Upper lobe of left lung (tissue), 6 donors: ENCODE data around the gene U2AF1L4. TPM values are rescaled to one million over a fixed set of nuclear protein-coding genes. Genes with fewer than 3 reads are reported as not detected.

Experiments used
- ATAC-seq, 2 donors: fragments of 200-7000 bp; cut with Tn5 transposase; one replicate each; pipeline ENCODE4 v1.9.1; 2022; ENCODE audit warnings: mild to moderate bottlenecking in 2 of 2, moderate library complexity in 2 of 2; ENCODE audit not compliant: low FRiP score in 2 of 2
- DNase-seq, 2 donors: peaks; one replicate each; pipeline ENCODE4 v3.0.0-alpha.2; 2019 to 2020
- H3K27ac ChIP-seq, 4 donors: fragments of 200-600 bp; sonication (generic); one replicate each; pipeline ENCODE4 v1.5.1; 2016 to 2019
- H3K27me3 ChIP-seq, 4 donors: fragments of 200-600 bp; sonication (generic); one replicate each; pipeline ENCODE4 v1.5.1; 2017 to 2019
- H3K36me3 ChIP-seq, 4 donors: fragments of 200-600 bp; sonication (generic); one replicate each; pipeline ENCODE4 v1.5.1; 2016 to 2019
- H3K4me1 ChIP-seq, 4 donors: fragments of 200-600 bp; sonication (generic); one replicate each; pipeline ENCODE4 v1.5.1; 2018 to 2019
- H3K4me3 ChIP-seq, 4 donors: fragments of 200-600 bp; sonication (generic); one replicate each; pipeline ENCODE4 v1.5.1; 2017 to 2019; ENCODE audit warnings: mild to moderate bottlenecking in 2 of 4, moderate library complexity in 1 of 4
- H3K9me3 ChIP-seq, 4 donors: fragments of 200-600 bp; sonication (generic); one replicate each; pipeline ENCODE4 v1.5.1; 2018 to 2019
- EP300 ChIP-seq, 4 donors: sonication (generic); formaldehyde crosslinking; IDR thresholded peaks; one replicate each; pipeline ENCODE4 v1.5.1; 2017; ENCODE audit warnings: antibody characterized with exemption in 4 of 4, control low read depth in 2 of 4
- POLR2A ChIP-seq, 4 donors: fragments of 450-650 bp; IDR thresholded peaks; one replicate each; pipeline ENCODE4 v1.5.1; 2016 to 2017; ENCODE audit warnings: antibody characterized with exemption in 4 of 4, mild to moderate bottlenecking in 2 of 4
- POLR2AphosphoS5 ChIP-seq, 2 donors: sonication (generic); formaldehyde crosslinking; IDR thresholded peaks; one replicate each; pipeline ENCODE4 v1.5.1; 2017; ENCODE audit warnings: antibody characterized with exemption in 2 of 2
- WGBS, 2 donors: methylation state at CpG; one replicate each; pipeline ENCODE4 v1.1.5; 2017 to 2018; 5-methylcytosine and 5-hydroxymethylcytosine counted together
- total RNA-seq, 6 donors: library from RNA; depleted of rRNA in 4 of 6; stranded (reverse); fragments of >200 nt in 4 of 6; gene quantifications; one replicate each; pipeline versions ENCODE4 v1.1.0 to v1.2.1, GENCODE V29; 2016 to 2021
- TF ChIP-seq, protein P1 (sequence below), 6 experiments: fragments of 450-650 bp in 4 of 6; fragments of 200-600 bp in 2 of 6; sonication (generic) in 2 of 6; IDR thresholded peaks; one replicate each; pipeline ENCODE4 v1.5.1; 2016 to 2019; ENCODE audit warnings: antibody characterized with exemption in 6 of 6
- donor health status: DM: no; HTN: no; CAD: no; lungs with moderate emphysema.
- donor health status: DM: no; HTN: yes; CAD: no; lungs with severe emphysema.

U2AF1L4 gene
- total RNA-seq, 6 donors from 2014 or later, result 8.5 to 157 (median 22.0) TPM

DNA sequence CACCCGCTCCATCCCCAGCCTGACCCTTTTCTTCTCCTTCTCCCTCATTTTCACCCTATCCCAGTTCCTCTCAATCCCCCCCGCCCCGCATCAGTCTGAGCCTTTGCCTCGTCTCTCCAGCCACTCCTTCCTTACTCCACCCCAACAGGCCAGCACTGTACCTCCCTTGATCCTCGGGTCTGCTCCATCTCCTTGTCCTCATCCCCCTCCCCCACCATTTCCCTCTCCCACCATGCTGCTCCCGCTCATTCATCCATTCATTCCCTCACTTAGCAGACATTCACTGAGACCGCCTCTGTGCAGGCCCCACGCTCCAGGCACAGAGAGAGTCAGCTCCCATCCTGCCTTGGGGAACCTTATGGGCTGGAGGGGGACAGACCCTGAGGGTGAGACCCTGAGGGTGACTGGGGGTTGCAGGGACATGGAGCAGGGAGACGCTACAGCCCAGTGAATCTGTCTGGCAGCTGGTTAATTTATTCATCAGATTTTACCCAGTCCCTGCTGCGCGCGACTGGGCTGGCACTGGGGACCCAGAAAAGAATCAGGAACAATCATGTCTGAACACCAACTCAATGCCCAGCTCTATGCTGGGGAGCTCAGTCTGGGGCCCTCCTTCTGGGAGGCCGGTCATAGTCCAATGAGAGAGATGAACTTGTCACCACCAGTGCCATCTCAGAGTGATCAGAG lies 31.0 kb upstream of the U2AF1L4 start:
- peaks cover 0 to 21% (median 12%) of the 10 kb centered on the region in 4 donors for H3K36me3 ChIP-seq
- WGBS, 2 donors, result 62 to 69% methylated on average over 12 to 13 of the region's 13 CpGs
- no peaks in the 10 kb centered on the region for H3K9me3 ChIP-seq
- peaks cover 10 to 20% (median 14%) of the 10 kb centered on the region in 4 donors for H3K4me1 ChIP-seq
- H3K4me3 ChIP-seq, result peak overlapping the region in 3 of 4 donors; percentile 95 to 98 (median 95)
- peak overlapping the region in 2 of 4 donors; percentile 55 to 78 for H3K27ac ChIP-seq
- H3K27me3 ChIP-seq, result no peaks in the 10 kb centered on the region
- ATAC-seq (no peak), DNase-seq (no peak)
- TF ChIP-seq POLR2A (IDR thresholded peaks at IDR 0.05) (no peak), EP300 (IDR thresholded peaks at IDR 0.05) (no peak), POLR2AphosphoS5 (IDR thresholded peaks at IDR 0.05) (no peak)
- TF ChIP-seq, protein P1, sequence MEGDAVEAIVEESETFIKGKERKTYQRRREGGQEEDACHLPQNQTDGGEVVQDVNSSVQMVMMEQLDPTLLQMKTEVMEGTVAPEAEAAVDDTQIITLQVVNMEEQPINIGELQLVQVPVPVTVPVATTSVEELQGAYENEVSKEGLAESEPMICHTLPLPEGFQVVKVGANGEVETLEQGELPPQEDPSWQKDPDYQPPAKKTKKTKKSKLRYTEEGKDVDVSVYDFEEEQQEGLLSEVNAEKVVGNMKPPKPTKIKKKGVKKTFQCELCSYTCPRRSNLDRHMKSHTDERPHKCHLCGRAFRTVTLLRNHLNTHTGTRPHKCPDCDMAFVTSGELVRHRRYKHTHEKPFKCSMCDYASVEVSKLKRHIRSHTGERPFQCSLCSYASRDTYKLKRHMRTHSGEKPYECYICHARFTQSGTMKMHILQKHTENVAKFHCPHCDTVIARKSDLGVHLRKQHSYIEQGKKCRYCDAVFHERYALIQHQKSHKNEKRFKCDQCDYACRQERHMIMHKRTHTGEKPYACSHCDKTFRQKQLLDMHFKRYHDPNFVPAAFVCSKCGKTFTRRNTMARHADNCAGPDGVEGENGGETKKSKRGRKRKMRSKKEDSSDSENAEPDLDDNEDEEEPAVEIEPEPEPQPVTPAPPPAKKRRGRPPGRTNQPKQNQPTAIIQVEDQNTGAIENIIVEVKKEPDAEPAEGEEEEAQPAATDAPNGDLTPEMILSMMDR (IDR thresholded peaks at IDR 0.05), result no peak

DNA sequence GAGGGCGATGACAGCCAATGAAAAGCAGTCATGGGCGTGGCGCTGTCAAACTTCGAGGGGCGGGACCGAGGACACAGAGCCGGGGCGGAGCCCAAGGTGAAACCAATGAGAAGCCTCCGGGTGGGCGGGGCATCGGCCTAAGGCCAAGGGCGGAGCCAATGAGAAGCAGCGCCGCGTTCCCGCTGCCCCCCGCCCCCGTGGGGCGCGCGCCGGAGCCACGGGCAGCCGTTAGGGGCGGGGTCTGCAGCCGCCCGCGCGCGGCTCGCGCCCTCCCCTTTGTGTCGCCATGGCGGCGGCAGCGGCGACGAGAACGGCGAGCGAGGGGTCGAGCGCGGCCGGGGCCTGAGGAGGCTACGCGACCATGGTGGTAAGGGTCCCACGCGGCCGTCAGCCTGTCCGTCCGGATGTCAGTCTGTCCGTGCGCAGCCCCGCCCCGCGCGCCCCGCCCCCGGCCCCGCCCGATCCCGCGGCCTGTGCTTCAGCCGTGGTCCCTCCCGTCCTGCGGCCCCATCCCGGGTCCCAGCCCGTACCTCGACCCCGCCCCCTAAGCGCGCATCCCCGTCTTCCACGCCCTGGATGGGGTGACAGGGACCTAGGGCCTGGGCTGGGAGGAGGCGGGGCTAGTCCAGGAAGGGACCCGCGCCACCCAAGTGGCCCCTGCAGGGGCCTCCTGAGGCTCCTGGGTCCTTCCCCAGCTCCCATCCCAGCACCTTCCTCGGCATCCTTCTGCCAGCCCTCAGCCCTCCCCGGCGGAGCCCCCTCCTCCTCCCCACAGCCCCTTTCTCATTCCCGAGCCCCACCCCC lies 30.3 kb upstream of the U2AF1L4 start, which contains the start of gene ARHGAP33:
Gene ARHGAP33, plus strand, starts transcription at position 267 of the 804 bp plus-strand sequence. Its CDS starts 95 bp downstream, at position 362.
- DNase-seq, result peak; percentile 99
- Histone ChIP-seq H3K4me3 (peak within 1 kb of the TSS; percentile 95 to 99 (median 96)), H3K27ac (peak within 1 kb of the TSS in 2 of 4 donors; percentile 55 to 78), H3K36me3 (peaks cover 0 to 13% (median 8%) of the 10 kb centered on the region in 4 donors), H3K27me3 (no peaks in the 10 kb centered on the region), H3K9me3 (no peaks in the 10 kb centered on the region), H3K4me1 (peaks cover 10 to 20% (median 14%) of the 10 kb centered on the region in 4 donors)
- ATAC-seq, result peak; percentile 98 to 99
- TF ChIP-seq, protein P1 (IDR thresholded peaks at IDR 0.05), result no peak
- TF ChIP-seq POLR2A (IDR thresholded peaks at IDR 0.05) (no peak), EP300 (IDR thresholded peaks at IDR 0.05) (no peak), POLR2AphosphoS5 (IDR thresholded peaks at IDR 0.05) (no peak)
- 1 to 2% methylated on average over 35 to 43 of the region's 82 CpGs for WGBS, 2 donors

DNA sequence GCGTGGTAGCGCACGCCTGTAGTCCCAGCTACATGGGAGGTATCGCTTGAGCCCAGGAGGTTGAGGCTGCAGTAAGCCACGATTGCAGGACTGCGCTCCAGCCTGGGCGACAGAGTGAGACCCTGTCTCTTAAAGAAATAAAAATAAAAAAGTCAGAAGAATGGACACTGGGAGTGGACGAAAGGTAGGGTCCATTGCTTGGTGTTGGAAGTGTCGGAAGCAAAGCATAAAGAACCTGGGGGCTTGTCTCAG lies 29.8 kb upstream of the U2AF1L4 start:
- H3K27ac ChIP-seq, result no peak overlapping the region
- ATAC-seq (no peak), DNase-seq (no peak)
- peaks cover 0 to 8% (median 3%) of the 10 kb centered on the region in 4 donors for H3K36me3 ChIP-seq
- WGBS, 2 donors, result 15 to 38% methylated on average over 9 of the region's 9 CpGs
- no peaks in the 10 kb centered on the region for H3K9me3 ChIP-seq
- peaks cover 10 to 20% (median 14%) of the 10 kb centered on the region in 4 donors for H3K4me1 ChIP-seq
- H3K27me3 ChIP-seq, result no peaks in the 10 kb centered on the region
- TF ChIP-seq POLR2AphosphoS5 (IDR thresholded peaks at IDR 0.05) (no peak), EP300 (IDR thresholded peaks at IDR 0.05) (no peak), POLR2A (IDR thresholded peaks at IDR 0.05) (no peak)
- TF ChIP-seq, protein P1 (IDR thresholded peaks at IDR 0.05), result no peak
- peak overlapping the region; percentile 20 to 98 (median 95) for H3K4me3 ChIP-seq

DNA sequence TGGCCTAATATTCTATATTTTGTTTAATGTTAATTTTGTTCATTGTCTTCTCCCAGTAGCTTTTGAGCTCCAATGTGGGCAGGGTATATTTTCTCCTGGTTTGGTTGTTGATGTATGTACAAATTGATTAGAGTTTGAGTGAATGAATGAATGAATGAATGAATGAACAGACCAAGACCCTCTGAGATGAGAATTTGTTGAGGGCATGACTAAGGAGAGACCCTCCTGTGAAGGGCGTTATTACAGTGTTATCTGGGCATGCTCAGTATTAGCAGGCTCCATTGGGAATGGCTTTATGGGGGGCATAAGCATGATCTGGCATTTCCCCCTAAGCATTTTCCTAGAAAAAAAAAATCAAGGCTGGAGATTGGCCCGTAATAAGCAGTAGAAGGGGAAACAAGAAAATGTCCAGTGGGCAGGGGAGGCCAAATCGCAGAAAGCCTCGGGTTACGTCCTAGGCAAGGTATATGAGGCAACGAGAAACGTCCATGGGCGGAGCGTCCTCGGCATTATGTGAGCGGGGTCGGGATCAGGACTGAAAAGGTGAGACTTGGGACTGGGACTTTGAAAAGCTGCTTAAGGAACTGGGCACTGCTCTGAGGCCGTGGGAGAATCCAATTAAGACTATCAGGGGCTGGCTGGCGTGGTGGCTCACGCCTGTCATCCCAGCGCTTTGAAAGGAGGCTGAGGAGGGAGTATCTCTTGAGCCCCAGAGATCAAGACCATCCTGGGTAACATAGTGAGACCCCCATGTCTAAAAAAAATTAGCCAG lies 29.2 kb upstream of the U2AF1L4 start:
- no peak for ATAC-seq
- WGBS, 2 donors, result 41 to 56% methylated on average over 16 of the region's 16 CpGs

More for the DNA sequence above, 29.2 kb upstream of the U2AF1L4 start:
- Histone ChIP-seq H3K27ac (no peak overlapping the region), H3K27me3 (no peaks in the 10 kb centered on the region), H3K9me3 (no peaks in the 10 kb centered on the region), H3K4me1 (peaks cover 10 to 20% (median 14%) of the 10 kb centered on the region in 4 donors), H3K4me3 (peak overlapping the region; percentile 20 to 98 (median 95)), H3K36me3 (peaks cover 0 to 4% (median 2%) of the 10 kb centered on the region in 4 donors)
- DNase-seq, result no peak
- TF ChIP-seq POLR2AphosphoS5 (IDR thresholded peaks at IDR 0.05), result no peak
- TF ChIP-seq EP300 (IDR thresholded peaks at IDR 0.05), result no peak
